Measurements from ENCODE around the gene KLF11.
A peak's percentile ranks its signal among the peaks of the same experiment; 100 is the strongest.

Gene KLF11

GRCh38 chr2:10048501-10049171 is 5.3 kb downstream of the KLF11 start:
- peak; percentile 72 for TF ChIP-seq RAD21 (IDR thresholded peaks at IDR 0.05; ENCODE audit: low read depth)
- TF ChIP-seq, protein P1, sequence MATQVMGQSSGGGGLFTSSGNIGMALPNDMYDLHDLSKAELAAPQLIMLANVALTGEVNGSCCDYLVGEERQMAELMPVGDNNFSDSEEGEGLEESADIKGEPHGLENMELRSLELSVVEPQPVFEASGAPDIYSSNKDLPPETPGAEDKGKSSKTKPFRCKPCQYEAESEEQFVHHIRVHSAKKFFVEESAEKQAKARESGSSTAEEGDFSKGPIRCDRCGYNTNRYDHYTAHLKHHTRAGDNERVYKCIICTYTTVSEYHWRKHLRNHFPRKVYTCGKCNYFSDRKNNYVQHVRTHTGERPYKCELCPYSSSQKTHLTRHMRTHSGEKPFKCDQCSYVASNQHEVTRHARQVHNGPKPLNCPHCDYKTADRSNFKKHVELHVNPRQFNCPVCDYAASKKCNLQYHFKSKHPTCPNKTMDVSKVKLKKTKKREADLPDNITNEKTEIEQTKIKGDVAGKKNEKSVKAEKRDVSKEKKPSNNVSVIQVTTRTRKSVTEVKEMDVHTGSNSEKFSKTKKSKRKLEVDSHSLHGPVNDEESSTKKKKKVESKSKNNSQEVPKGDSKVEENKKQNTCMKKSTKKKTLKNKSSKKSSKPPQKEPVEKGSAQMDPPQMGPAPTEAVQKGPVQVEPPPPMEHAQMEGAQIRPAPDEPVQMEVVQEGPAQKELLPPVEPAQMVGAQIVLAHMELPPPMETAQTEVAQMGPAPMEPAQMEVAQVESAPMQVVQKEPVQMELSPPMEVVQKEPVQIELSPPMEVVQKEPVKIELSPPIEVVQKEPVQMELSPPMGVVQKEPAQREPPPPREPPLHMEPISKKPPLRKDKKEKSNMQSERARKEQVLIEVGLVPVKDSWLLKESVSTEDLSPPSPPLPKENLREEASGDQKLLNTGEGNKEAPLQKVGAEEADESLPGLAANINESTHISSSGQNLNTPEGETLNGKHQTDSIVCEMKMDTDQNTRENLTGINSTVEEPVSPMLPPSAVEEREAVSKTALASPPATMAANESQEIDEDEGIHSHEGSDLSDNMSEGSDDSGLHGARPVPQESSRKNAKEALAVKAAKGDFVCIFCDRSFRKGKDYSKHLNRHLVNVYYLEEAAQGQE (IDR thresholded peaks at IDR 0.05; ENCODE audit: low read depth), result no peak
- TF ChIP-seq YY1 (IDR thresholded peaks at IDR 0.05; ENCODE audit: low read depth), result no peak
- no peak for TF ChIP-seq NFIC (IDR thresholded peaks at IDR 0.05)

DNA sequence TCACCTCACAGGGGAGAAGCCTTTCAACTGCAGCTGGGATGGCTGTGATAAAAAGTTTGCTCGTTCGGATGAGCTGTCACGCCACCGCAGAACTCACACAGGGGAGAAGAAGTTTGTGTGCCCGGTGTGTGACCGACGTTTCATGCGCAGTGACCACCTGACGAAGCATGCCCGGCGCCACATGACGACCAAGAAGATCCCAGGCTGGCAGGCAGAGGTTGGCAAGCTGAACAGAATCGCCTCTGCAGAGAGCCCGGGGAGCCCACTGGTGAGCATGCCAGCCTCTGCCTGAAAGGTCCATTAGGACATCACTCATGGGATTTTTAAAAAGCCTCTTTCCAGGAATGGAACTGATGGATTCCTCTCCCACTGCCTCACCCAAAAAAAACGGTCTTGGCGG is 8.9 kb downstream of the KLF11 start:
- TF ChIP-seq MAX (IDR thresholded peaks at IDR 0.05) (no peak), EP300 (IDR thresholded peaks at IDR 0.05; ENCODE audit: borderline replicate concordance) (no peak), FOXM1 (IDR thresholded peaks at IDR 0.05; ENCODE audit: borderline replicate concordance, low read depth) (no peak), EGR1 (IDR thresholded peaks at IDR 0.05) (no peak), CEBPB (IDR thresholded peaks at IDR 0.05) (no peak), RAD21 (IDR thresholded peaks at IDR 0.05; ENCODE audit: low read depth) (no peak), TAF1 (IDR thresholded peaks at IDR 0.05; ENCODE audit: low read depth) (no peak)

DNA sequence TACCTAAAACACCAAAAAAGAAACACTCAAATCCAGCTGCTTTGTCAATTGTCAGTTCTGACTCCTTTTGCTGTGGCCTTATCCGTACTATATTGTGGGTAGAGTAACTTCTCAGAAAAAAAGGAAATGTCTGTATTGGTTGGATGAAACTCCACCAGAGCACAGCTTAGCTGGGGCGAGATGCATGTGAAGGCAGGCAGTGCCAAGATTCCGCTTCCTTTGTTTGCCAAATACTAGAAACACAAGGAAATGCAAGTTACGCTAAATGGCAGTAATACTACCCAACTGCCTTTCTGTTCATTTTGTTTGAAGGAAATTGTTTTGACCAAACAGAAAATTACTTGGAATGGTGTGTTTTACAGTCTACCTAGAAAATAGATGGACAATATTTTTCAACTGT is 10.0 kb downstream of the KLF11 start:
- TF ChIP-seq, protein P1 (IDR thresholded peaks at IDR 0.05; ENCODE audit: low read depth), result no peak
- TF ChIP-seq TAF1 (IDR thresholded peaks at IDR 0.05; ENCODE audit: low read depth), result no peak
- no peak for TF ChIP-seq FOXM1 (IDR thresholded peaks at IDR 0.05; ENCODE audit: borderline replicate concordance, low read depth)
- no peak for TF ChIP-seq MAX (IDR thresholded peaks at IDR 0.05)
- TF ChIP-seq ZBTB7A (IDR thresholded peaks at IDR 0.05; ENCODE audit: low read depth), result no peak
- no peak for TF ChIP-seq TCF12 (IDR thresholded peaks at IDR 0.05; ENCODE audit: low read depth)
- no peak for TF ChIP-seq EP300 (IDR thresholded peaks at IDR 0.05; ENCODE audit: borderline replicate concordance)
- no peak for TF ChIP-seq RAD21 (IDR thresholded peaks at IDR 0.05; ENCODE audit: low read depth)
- no peak for TF ChIP-seq CEBPB (IDR thresholded peaks at IDR 0.05)
- TF ChIP-seq EGR1 (IDR thresholded peaks at IDR 0.05), result no peak
- no peak for TF ChIP-seq YY1 (IDR thresholded peaks at IDR 0.05; ENCODE audit: low read depth)
- TF ChIP-seq, protein P2, sequence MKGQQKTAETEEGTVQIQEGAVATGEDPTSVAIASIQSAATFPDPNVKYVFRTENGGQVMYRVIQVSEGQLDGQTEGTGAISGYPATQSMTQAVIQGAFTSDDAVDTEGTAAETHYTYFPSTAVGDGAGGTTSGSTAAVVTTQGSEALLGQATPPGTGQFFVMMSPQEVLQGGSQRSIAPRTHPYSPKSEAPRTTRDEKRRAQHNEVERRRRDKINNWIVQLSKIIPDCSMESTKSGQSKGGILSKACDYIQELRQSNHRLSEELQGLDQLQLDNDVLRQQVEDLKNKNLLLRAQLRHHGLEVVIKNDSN (IDR thresholded peaks at IDR 0.05), result no peak
- TF ChIP-seq NFIC (IDR thresholded peaks at IDR 0.05), result no peak
- no peak for TF ChIP-seq TEAD4 (IDR thresholded peaks at IDR 0.05)
- TF ChIP-seq CREB1 (IDR thresholded peaks at IDR 0.05; ENCODE audit: low read depth), result no peak

DNA sequence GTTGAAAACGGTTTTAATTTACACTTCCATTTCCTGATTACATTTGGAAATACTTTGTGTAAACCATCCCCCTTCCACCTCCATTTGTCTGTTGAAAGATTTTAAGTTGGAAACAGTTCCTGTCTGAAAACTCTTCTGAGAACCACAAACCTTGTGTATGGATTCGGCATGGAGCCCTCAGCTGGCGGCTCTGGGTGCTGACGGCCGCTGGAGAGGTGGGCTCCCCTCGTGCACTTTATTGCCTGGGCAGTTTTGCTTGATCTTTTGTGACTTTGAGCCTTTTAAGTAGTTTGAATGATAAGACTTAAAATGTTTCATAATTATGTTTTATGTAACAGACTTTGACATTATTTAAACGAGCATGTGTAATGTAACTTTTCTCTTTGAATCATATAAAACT is 11.1 kb downstream of the KLF11 start:
- TF ChIP-seq CEBPB (IDR thresholded peaks at IDR 0.05) (no peak), RAD21 (IDR thresholded peaks at IDR 0.05; ENCODE audit: low read depth) (no peak), MAX (IDR thresholded peaks at IDR 0.05) (no peak), EP300 (IDR thresholded peaks at IDR 0.05; ENCODE audit: borderline replicate concordance) (no peak), TCF12 (IDR thresholded peaks at IDR 0.05; ENCODE audit: low read depth) (no peak), EGR1 (IDR thresholded peaks at IDR 0.05) (no peak), TEAD4 (IDR thresholded peaks at IDR 0.05) (no peak), NFIC (IDR thresholded peaks at IDR 0.05) (no peak), TAF1 (IDR thresholded peaks at IDR 0.05; ENCODE audit: low read depth) (no peak), YY1 (IDR thresholded peaks at IDR 0.05; ENCODE audit: low read depth) (no peak), ZBTB7A (IDR thresholded peaks at IDR 0.05; ENCODE audit: low read depth) (no peak), CREB1 (IDR thresholded peaks at IDR 0.05; ENCODE audit: low read depth) (no peak), FOXM1 (IDR thresholded peaks at IDR 0.05; ENCODE audit: borderline replicate concordance, low read depth) (no peak)
- TF ChIP-seq, protein P2 (IDR thresholded peaks at IDR 0.05), result no peak
- TF ChIP-seq, protein P1 (IDR thresholded peaks at IDR 0.05; ENCODE audit: low read depth), result no peak
